HEK293 (cell line): ENCODE data around the gene STMN1.

Experiments
- CTCF ChIA-PET: fragments of 350-600 bp; formaldehyde crosslinking; extraction: SDS; loops from one replicate; lab custom pipeline; 2021; ENCODE audit warnings: antibody characterized with exemption; lab: Yijun Ruan, JAX
- POLR2A ChIA-PET: fragments of 300-600 bp; formaldehyde crosslinking; extraction: SDS; loops from one replicate; lab custom pipeline; 2020; ENCODE audit warnings: antibody characterized with exemption, inconsistent platforms; lab: Yijun Ruan, JAX
- H3K27ac ChIP-seq: fragments of 200-500 bp; sonication (Bioruptor generic); 2 replicates; pipeline ENCODE4 v1.5.1; 2014; ENCODE audit warnings: low read depth, low read length, control low read depth, inconsistent platforms; ENCODE audit errors: extremely low read depth
- H3K36me3 ChIP-seq, 2 experiments: fragments of 200-500 bp in 1 of 2; sonication (Bioruptor generic) in 1 of 2; 1 replicate in 1 of 2; 2 replicates in 1 of 2; pipeline ENCODE4 v1.5.1; 2014 to 2017; ENCODE audit warnings: inconsistent platforms in 2 of 2, low read length in 2 of 2; ENCODE audit not compliant: control insufficient read depth in 2 of 2, insufficient read depth in 1 of 2
- H3K4me1 ChIP-seq: fragments of 200-500 bp; sonication (Bioruptor generic); 2 replicates; pipeline ENCODE4 v1.5.1; 2014; ENCODE audit warnings: mild to moderate bottlenecking, low read length, inconsistent platforms; ENCODE audit not compliant: control insufficient read depth, insufficient read depth
- H3K4me3 ChIP-seq: 2 replicates; pipeline ENCODE4 v1.5.1; 2011; ENCODE audit warnings: low read depth, mild to moderate bottlenecking, control low read depth, low read length, moderate library complexity
- H3K9me3 ChIP-seq: fragments of 200-500 bp; sonication (Bioruptor generic); 2 replicates; pipeline ENCODE4 v1.5.1; 2014; ENCODE audit warnings: low read depth, low read length, inconsistent platforms; ENCODE audit not compliant: control insufficient read depth, insufficient read depth
- BCL11A ChIP-seq: fragments of 450-650 bp; formaldehyde crosslinking; IDR thresholded peaks from 2 replicates; pipeline ENCODE4 v1.5.1; 2016; ENCODE audit warnings: low read depth, missing biosample characterization, missing genetic modification characterization
- EGR2 ChIP-seq: fragments of 450-650 bp; formaldehyde crosslinking; IDR thresholded peaks from 2 replicates; pipeline ENCODE4 v1.5.1; 2016; ENCODE audit warnings: low read depth, missing biosample characterization, missing genetic modification characterization
- GLIS2 ChIP-seq: fragments of 450-650 bp; formaldehyde crosslinking; IDR thresholded peaks from 2 replicates; pipeline ENCODE4 v1.5.1; 2016; ENCODE audit warnings: missing biosample characterization, missing genetic modification characterization
- ZBTB17 ChIP-seq: fragments of 450-650 bp; formaldehyde crosslinking; IDR thresholded peaks from 2 replicates; pipeline ENCODE4 v1.5.1; 2016; ENCODE audit warnings: missing biosample characterization, missing genetic modification characterization
- ZBTB48 ChIP-seq: fragments of 450-650 bp; formaldehyde crosslinking; IDR thresholded peaks from 2 replicates; pipeline ENCODE4 v1.5.1; 2016; ENCODE audit warnings: missing biosample characterization, missing genetic modification characterization
- ZBTB8A ChIP-seq: fragments of 450-650 bp; formaldehyde crosslinking; IDR thresholded peaks from 2 replicates; pipeline ENCODE4 v1.5.1; 2016; ENCODE audit warnings: missing biosample characterization, missing genetic modification characterization
- ZFHX2 ChIP-seq: fragments of 450-650 bp; formaldehyde crosslinking; conservative IDR thresholded peaks from 2 replicates; pipeline ENCODE4 v1.5.1; 2016; ENCODE audit warnings: missing biosample characterization, missing genetic modification characterization
- ZNF114 ChIP-seq: fragments of 450-650 bp; formaldehyde crosslinking; IDR thresholded peaks from 2 replicates; pipeline ENCODE4 v1.5.0; 2017; ENCODE audit warnings: missing biosample characterization, missing genetic modification characterization
- ZNF354C ChIP-seq: fragments of 450-650 bp; formaldehyde crosslinking; IDR thresholded peaks from 2 replicates; pipeline ENCODE4 v1.5.1; 2016; ENCODE audit warnings: missing biosample characterization, missing genetic modification characterization, low read depth, borderline replicate concordance
- ZNF48 ChIP-seq: fragments of 450-650 bp; formaldehyde crosslinking; IDR thresholded peaks from 2 replicates; pipeline ENCODE4 v1.5.1; 2016; ENCODE audit warnings: missing biosample characterization, missing genetic modification characterization
- ZNF549 ChIP-seq: fragments of 450-650 bp; IDR thresholded peaks from 2 replicates; pipeline ENCODE4 v1.5.1; 2018; ENCODE audit warnings: missing biosample characterization, missing genetic modification characterization, mild to moderate bottlenecking, inconsistent platforms, moderate library complexity
- ZNF558 ChIP-seq: fragments of 450-650 bp; formaldehyde crosslinking; IDR thresholded peaks from 2 replicates; pipeline ENCODE4 v1.5.1; 2016; ENCODE audit warnings: missing biosample characterization, missing genetic modification characterization
- ZNF626 ChIP-seq: fragments of 450-650 bp; sonication (Bioruptor Pico); formaldehyde crosslinking; IDR thresholded peaks from 2 replicates; pipeline ENCODE4 v1.5.1; 2018; ENCODE audit warnings: missing biosample characterization, missing genetic modification characterization, inconsistent platforms
- ZNF843 ChIP-seq: fragments of 450-650 bp; formaldehyde crosslinking; IDR thresholded peaks from 2 replicates; pipeline ENCODE4 v1.5.1; 2016; ENCODE audit warnings: missing biosample characterization, missing genetic modification characterization
- ZSCAN16 ChIP-seq: fragments of 450-650 bp; formaldehyde crosslinking; IDR thresholded peaks from 2 replicates; pipeline ENCODE4 v1.5.1; 2016; ENCODE audit warnings: missing biosample characterization, missing genetic modification characterization
- ZSCAN30 ChIP-seq: fragments of 450-650 bp; IDR thresholded peaks from 2 replicates; pipeline ENCODE4 v1.5.1; 2018; ENCODE audit warnings: missing biosample characterization, mild to moderate bottlenecking, missing genetic modification characterization, moderate library complexity
- TF ChIP-seq, protein P1 (sequence below): fragments of 450-650 bp; formaldehyde crosslinking; IDR thresholded peaks from 2 replicates; pipeline ENCODE4 v1.5.1; 2016; ENCODE audit warnings: missing biosample characterization, missing genetic modification characterization
- TF ChIP-seq, protein P2 (sequence below): fragments of 450-650 bp; formaldehyde crosslinking; IDR thresholded peaks from 2 replicates; pipeline ENCODE4 v1.5.1; 2016; ENCODE audit warnings: missing biosample characterization, missing genetic modification characterization
- TF ChIP-seq, protein P3 (sequence below): fragments of 450-650 bp; formaldehyde crosslinking; IDR thresholded peaks from 2 replicates; pipeline ENCODE4 v1.5.1; 2016; ENCODE audit warnings: missing biosample characterization, missing genetic modification characterization
- TF ChIP-seq, protein P4 (sequence below): fragments of 450-650 bp; formaldehyde crosslinking; IDR thresholded peaks from 2 replicates; pipeline ENCODE4 v1.5.1; 2016; ENCODE audit warnings: missing biosample characterization, missing genetic modification characterization

The STMN1 gene

GRCh38 chr1:25916460-25916859 lies 10.2 kb upstream of the STMN1 start (continued):
- TF ChIP-seq EGR2 (tag by site-specific recombination) = no peak
- TF ChIP-seq ZNF114 (tag by site-specific recombination) = no peak

DNA sequence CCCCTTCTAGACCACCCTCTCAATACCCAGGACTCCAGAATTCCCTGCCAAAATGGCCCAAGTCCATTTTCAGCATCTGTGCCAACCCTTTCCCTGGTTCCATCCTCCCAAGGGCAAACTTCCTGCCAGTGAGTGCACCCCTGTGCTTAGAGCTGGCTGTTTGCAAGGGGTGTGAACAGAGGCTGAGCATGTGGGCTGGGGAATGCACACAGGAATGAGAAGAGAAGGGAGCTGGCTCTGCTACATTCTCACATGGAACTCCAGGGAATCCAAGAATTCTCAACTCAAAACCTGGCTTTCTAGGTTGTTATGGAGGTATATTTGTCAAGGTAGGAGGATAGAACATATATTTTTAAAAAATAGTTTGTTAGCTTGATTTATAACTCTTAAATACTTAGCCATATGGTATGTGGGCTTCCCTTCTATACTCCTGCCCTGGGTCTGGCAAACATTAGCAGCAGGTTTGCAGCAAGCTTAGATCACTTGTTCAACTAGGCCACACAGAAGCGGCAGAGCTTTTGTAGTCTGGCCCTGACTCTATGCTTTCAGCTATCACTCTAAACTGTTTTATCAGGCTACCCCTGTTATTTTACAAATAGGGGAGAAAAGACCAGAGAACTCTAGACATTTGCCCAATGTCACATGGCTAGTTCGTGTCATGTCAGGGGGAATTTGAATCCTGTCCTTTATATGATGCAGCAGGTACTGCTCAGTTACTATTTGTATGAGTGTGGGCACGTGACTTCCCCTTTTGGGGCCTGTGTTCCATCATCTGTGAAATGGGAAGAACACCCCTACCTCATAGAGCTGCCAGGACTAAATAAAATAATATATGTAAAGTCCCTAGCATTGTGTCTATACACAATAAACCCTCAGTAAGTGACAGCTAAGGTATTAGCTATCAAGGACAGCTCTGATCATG lies 8.1 kb upstream of the STMN1 start:
- H3K4me3 ChIP-seq = no peak overlapping the region
- no peaks in the 10 kb centered on the region for H3K9me3 ChIP-seq
- H3K27ac ChIP-seq = no peak overlapping the region
- no peaks in the 10 kb centered on the region for H3K4me1 ChIP-seq
- TF ChIP-seq ZNF558 (no peak), ZBTB17 (tag by site-specific recombination) (no peak), ZBTB8A (tag by site-specific recombination) (no peak), GLIS2 (tag by site-specific recombination) (no peak), ZBTB48 (tag by site-specific recombination) (no peak), ZSCAN30 (tag by site-specific recombination) (no peak), ZFHX2 (tag by site-specific recombination) (no peak), BCL11A (tag by site-specific recombination) (no peak), ZNF354C (tag by site-specific recombination) (no peak), ZNF626 (tag by site-specific recombination) (no peak), ZNF48 (tag by site-specific recombination) (no peak), ZNF549 (tag by site-specific recombination) (no peak), ZSCAN16 (tag by site-specific recombination) (no peak), ZNF843 (tag by site-specific recombination) (no peak)
- TF ChIP-seq, protein P1, sequence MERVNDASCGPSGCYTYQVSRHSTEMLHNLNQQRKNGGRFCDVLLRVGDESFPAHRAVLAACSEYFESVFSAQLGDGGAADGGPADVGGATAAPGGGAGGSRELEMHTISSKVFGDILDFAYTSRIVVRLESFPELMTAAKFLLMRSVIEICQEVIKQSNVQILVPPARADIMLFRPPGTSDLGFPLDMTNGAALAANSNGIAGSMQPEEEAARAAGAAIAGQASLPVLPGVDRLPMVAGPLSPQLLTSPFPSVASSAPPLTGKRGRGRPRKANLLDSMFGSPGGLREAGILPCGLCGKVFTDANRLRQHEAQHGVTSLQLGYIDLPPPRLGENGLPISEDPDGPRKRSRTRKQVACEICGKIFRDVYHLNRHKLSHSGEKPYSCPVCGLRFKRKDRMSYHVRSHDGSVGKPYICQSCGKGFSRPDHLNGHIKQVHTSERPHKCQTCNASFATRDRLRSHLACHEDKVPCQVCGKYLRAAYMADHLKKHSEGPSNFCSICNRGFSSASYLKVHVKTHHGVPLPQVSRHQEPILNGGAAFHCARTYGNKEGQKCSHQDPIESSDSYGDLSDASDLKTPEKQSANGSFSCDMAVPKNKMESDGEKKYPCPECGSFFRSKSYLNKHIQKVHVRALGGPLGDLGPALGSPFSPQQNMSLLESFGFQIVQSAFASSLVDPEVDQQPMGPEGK (tag by site-specific recombination) = no peak
- TF ChIP-seq, protein P2, sequence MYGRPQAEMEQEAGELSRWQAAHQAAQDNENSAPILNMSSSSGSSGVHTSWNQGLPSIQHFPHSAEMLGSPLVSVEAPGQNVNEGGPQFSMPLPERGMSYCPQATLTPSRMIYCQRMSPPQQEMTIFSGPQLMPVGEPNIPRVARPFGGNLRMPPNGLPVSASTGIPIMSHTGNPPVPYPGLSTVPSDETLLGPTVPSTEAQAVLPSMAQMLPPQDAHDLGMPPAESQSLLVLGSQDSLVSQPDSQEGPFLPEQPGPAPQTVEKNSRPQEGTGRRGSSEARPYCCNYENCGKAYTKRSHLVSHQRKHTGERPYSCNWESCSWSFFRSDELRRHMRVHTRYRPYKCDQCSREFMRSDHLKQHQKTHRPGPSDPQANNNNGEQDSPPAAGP (tag by site-specific recombination) = no peak
- TF ChIP-seq, protein P3, sequence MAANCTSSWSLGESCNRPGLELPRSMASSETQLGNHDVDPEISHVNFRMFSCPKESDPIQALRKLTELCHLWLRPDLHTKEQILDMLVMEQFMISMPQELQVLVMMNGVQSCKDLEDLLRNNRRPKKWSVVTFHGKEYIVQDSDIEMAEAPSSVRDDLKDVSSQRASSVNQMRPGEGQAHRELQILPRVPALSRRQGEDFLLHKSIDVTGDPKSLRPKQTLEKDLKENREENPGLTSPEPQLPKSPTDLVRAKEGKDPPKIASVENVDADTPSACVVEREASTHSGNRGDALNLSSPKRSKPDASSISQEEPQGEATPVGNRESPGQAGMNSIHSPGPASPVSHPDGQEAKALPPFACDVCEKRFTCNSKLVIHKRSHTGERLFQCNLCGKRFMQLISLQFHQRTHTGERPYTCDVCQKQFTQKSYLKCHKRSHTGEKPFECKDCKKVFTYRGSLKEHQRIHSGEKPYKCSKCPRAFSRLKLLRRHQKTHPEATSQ (tag by site-specific recombination) = no peak
- TF ChIP-seq, protein P4, sequence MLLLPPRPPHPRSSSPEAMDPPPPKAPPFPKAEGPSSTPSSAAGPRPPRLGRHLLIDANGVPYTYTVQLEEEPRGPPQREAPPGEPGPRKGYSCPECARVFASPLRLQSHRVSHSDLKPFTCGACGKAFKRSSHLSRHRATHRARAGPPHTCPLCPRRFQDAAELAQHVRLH (tag by site-specific recombination) = no peak
- POLR2A ChIA-PET = interaction anchor here (0.6 kb wide), 1 partner anchor 41 kb away, joined by 4 read pairs; no protein-coding TSS in a partner anchor
- H3K36me3 ChIP-seq = no peaks in the 10 kb centered on the region
- CTCF ChIA-PET = interaction anchor here (1.1 to 2.0 kb wide), 2 partner anchors 8 to 10 kb away, joined by 3 to 8 read pairs; no protein-coding TSS in a partner anchor
